Measurements from ENCODE around the gene ACOT8.

- no peak for TF ChIP-seq POLR2A (IDR thresholded peaks at IDR 0.05)
- no peak for TF ChIP-seq CTCF (IDR thresholded peaks at IDR 0.05)
- TF ChIP-seq POLR2AphosphoS5 (IDR thresholded peaks at IDR 0.05), result no peak
- TF ChIP-seq EP300 (IDR thresholded peaks at IDR 0.05), result no peak
Observed at GRCh38 chr20:45867819-45868176, 10.6 kb upstream of the ACOT8 start.
